ENCODE data around the gene RNF208.
"Not testable (repeated sequence)": the region's sequence is repeated elsewhere in the genome, so short reads cannot be mapped to it uniquely, and the experiment has no call there.

RNF208 gene

GRCh38 chr9:137241490-137242268 is 19.6 kb upstream of the RNF208 start:
- DNase-seq (ENCODE audit: low read depth): no peak
- H3K4me3 ChIP-seq (ENCODE audit: low read depth, low read length): peak overlapping the region; percentile 85

DNA sequence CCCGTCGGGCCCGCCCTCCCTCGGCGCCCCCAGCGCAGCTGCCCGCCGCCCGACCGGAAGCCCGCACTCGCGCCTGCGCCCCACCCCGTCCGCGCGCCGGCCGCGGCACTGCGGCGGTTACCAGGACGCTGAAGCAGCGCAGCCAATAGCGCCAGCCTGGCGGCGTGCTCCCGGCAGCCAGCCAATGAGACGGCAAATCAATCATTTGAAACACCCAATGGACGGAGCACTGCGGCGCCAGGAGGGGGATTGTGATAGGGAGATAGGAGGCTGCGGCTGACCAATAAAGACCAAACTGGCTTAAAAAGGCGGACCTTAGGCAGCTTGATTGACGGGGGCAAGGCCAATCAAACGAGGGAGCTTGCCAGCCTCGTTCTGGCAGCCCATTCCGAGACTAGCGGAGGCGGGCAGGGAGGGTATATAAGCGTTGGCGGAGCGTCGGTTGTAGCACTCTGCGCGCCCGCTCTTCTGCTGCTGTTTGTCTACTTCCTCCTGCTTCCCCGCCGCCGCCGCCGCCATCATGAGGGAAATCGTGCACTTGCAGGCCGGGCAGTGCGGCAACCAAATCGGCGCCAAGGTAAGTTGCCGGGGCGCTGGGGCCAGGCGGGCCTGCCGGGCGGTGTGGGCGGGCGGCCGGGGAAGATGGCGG is 18.9 kb upstream of the RNF208 start, which contains the start of gene TUBB4B:
Gene TUBB4B, plus strand, starts transcription at position 447 of the 649 bp plus-strand sequence. Its CDS starts 74 bp downstream, at position 521.
- peak; percentile 100 for DNase-seq (ENCODE audit: low read depth)
- H3K4me3 ChIP-seq (ENCODE audit: low read depth, low read length): peak within 1 kb of the TSS; percentile 85

DNA sequence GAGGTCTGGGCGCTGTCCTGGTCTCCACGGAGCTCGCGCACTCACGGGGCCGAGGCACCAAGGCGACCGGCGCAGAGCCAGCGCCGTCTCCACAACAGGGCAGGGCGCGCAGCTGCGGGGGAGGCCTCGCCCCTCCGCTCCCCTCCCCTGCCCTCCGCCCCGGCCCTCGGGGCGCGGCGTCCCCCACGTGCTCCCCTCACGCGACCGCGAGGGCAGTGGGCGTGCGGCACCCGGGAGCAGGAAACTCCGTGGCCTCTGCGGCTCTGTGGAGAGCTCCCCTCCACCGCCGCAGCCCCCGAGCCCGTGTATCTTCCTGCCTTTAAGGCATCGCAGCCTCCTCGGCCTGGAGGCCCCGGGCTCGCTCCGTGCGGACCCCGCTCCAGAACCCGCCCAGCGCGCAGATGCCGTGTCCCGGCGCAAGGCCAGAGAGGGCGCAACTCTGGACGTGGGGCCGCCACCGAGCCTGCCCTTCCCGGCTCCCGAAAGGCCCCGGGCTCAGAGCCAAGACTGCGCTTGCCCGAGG is 18.3 kb upstream of the RNF208 start:
- peak overlapping the region; percentile 71 for H3K4me3 ChIP-seq (ENCODE audit: low read depth, low read length)
- no peak for DNase-seq (ENCODE audit: low read depth)

DNA sequence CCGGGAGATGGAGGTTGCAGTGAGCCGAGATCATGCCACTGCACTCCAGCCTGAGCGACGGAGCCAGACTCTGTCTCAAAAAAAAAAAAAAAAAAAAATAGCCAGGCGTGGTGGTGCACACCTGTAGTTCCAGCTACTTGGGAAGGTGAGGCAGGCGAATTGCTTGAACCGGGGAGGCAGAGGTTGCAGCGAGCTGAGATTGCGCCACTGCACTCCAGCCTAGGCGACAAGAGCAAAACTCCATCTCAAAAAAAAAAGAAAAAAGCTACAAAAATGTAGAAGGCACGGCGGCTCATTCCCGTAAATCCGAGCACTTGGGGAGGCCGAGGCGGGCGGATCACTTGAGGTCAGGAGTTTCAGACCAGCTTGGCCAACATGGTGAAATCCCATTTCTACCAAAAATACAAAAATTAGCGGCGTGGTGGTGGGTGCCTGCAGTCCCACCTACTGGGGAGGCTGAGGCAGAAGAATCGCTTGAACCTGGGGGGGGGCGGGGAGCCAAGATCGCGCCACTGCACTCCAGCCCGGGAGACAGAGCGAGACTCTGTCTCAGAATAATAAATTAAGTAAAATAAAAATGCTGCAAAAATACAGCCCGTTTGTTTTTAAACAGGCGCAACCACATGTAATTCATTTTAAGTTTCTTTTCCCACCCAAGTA is 17.6 kb upstream of the RNF208 start:
- peak overlapping the region; percentile 71 for H3K4me3 ChIP-seq (ENCODE audit: low read depth, low read length)
- DNase-seq (ENCODE audit: low read depth): not testable (repeated sequence)

DNA sequence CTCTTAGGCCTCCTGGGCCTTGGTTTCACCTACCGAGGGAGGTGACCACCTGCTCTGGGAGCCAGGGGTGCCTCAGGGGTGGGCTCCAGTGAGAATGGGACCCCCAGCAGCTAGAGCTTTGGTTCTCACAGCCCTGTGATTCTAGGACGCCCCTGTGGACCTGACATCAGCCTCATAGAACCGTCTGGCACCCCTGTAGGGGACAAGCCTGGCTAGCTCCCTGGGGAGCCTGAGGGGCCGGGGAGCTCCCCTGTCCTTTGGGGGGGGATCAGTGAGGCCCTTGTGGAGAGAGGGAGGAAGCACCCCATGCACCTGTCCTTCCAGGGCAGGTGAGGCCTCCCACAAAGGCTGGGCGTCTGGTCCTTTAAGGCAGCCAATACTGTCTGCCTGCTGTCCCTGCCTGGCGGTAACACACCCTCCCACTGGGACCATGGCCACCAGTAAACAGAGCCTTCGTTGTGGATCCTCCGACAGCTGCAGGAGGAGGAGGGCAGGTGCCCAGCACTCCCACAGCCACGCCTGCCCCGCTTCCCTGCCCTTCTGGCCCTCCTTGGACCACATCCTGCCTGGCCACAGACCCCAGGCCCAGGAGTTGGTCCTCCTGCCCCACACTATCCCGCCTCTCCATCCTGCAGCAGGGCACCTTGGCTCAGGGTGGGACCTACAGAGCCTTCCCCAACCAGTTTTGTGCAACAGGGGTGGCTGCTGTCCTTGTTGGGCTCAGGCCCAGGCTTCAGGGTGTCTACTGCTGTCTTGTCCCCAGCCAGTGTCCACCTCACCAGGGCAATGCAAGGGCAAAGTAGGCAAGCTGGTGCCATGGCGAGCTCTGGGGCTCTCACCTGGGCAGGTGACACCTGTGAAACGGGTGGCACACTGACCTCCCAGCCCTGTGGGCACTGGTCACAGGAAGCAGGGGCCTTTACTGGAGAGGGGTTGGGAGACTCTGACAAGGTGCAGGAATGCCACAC is 16.0 kb upstream of the RNF208 start:
- H3K4me3 ChIP-seq (ENCODE audit: low read depth, low read length): no peak overlapping the region
- DNase-seq (ENCODE audit: low read depth): no peak

GRCh38 chr9:137236936-137237421 is 14.9 kb upstream of the RNF208 start:
- DNase-seq (ENCODE audit: low read depth): no peak
- H3K4me3 ChIP-seq (ENCODE audit: low read depth, low read length): no peak overlapping the region

- no peak overlapping the region for H3K4me3 ChIP-seq (ENCODE audit: low read depth, low read length)
- DNase-seq (ENCODE audit: low read depth): no peak
These were observed 14.3 kb upstream of the RNF208 start for GRCh38 chr9:137236238-137236935.

DNA sequence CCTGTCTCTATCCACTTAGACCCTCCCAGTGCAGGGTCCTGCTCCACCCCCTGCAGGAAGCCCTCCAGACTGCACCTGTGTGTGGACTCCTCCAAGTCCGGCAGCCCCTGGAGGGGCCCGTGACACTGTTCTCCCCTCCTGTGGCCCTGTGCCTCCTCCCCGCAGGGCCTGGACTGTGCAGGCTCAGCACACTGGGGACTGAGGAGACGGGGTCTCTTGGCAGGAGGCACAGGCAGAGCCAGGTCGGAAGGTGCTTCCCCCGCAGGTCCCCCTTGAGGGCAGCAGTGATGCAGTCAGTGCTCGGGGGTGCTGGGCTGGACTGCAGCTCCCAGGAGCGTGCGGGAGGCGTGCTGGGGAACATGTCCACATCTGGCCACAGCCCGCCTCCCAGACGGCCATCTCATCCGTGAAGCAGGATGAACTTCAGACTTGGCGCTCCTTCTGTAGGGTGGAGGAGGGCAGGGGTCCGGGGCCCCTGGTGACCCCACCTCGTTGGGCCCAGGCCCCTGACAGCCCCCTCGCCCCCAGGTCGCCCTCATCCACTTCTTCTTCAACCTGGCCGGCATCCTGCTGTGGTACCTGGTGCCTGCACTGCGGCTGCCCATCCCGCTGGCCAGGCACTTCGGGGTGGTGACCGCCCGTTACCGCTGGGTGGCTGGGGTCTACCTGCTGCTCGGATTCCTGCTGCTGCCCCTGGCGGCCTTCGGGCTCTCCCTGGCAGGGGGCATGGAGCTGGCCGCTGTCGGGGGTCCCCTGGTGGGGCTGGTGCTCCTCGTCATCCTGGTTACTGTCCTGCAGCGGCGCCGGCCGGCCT is 13.6 kb upstream of the RNF208 start:
- H3K4me3 ChIP-seq (ENCODE audit: low read depth, low read length): no peak overlapping the region
- no peak for DNase-seq (ENCODE audit: low read depth)

DNA sequence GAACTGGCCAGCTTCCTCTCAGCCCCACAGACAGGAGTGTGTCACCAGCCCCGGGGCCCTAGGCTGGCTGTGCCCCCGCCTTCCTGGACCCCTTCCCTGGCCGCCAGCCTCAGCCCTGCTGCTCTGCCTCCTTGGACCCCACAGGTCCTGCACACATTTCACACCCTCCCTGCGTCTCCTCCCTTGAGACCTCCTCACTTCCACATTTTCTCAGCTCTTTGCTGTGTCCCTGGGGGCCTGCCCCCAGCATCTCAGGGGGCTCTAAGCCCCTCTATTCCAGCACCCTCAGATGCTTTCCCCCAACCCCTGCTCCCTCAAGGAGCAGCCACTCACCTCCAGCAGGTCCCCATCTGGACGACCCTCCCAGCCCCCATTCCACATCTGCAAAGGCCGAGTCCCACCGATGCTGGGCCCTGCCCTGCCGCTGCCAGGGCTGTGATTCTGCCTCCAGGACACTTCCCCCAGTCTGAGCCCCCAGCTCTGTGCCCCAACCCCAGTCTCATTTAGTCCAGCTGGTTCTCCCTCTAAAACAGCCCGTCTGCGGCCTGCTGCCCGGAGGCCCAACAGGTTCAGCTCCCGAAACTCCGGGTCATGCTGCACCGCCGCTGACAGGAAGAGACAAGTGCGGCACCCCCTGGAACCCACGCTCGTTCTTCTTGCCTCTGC is 12.9 kb upstream of the RNF208 start:
- DNase-seq (ENCODE audit: low read depth): no peak
- H3K4me3 ChIP-seq (ENCODE audit: low read depth, low read length): no peak overlapping the region

GRCh38 chr9:137234055-137234697 is 12.1 kb upstream of the RNF208 start:
- H3K4me3 ChIP-seq (ENCODE audit: low read depth, low read length): no peak overlapping the region
- DNase-seq (ENCODE audit: low read depth): no peak

DNA sequence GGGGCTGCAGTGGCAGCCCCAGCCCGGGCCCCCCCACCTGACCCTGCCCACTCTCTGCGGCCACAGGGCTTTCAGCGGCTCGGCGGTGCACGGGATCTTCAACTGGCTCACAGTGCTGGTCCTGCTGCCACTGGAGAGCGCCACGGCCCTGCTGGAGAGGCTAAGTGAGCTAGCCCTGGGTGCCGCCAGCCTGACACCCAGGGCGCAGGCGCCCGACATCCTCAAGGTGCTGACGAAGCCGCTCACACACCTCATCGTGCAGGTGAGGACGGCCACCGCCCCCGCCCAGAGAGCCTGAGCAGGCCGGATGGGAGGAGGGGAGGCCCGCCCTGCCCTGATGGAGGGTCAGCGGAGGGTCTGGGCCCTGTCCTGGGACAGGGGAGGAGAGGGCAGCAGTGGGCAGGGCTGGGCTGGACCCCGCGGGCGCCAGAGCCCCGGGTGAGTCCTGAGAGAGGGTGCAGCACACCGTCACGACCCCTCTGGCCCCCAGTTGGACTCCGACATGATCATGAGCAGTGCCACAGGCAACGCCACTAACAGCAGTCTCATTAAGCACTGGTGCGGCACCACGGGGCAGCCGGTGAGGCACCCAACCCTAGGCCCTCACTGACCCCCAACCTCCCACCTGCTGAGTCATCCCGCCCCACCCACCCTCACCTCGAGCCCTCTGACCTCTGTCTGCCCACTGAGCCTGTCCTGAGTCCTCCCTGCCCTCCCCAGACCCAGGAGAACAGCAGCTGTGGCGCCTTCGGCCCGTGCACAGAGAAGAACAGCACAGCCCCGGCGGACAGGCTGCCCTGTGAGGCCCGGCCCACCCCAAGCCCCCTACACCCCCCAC is 11.3 kb upstream of the RNF208 start:
- H3K4me3 ChIP-seq (ENCODE audit: low read depth, low read length): no peak overlapping the region
- DNase-seq (ENCODE audit: low read depth): no peak

DNA sequence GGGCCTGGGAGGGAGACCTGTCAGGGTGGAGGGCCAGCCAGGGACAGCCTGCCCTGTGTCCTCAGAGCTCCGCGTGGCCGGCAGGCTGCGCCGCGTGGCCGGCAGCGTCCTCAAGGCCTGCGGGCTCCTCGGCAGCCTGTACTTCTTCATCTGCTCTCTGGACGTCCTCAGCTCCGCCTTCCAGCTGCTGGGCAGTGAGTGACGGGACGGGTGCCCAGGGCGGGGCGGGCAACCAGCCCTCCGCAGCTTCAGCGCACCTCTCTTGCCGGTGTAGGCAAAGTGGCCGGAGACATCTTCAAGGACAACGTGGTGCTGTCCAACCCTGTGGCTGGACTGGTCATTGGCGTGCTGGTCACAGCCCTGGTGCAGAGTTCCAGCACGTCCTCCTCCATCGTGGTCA is 10.5 kb upstream of the RNF208 start:
- no peak for DNase-seq (ENCODE audit: low read depth)
- H3K4me3 ChIP-seq (ENCODE audit: low read depth, low read length): no peak overlapping the region

- DNase-seq (ENCODE audit: low read depth): no peak
- H3K4me3 ChIP-seq (ENCODE audit: low read depth, low read length): no peak overlapping the region
These were observed 10.1 kb upstream of the RNF208 start for GRCh38 chr9:137232101-137232500.

DNA sequence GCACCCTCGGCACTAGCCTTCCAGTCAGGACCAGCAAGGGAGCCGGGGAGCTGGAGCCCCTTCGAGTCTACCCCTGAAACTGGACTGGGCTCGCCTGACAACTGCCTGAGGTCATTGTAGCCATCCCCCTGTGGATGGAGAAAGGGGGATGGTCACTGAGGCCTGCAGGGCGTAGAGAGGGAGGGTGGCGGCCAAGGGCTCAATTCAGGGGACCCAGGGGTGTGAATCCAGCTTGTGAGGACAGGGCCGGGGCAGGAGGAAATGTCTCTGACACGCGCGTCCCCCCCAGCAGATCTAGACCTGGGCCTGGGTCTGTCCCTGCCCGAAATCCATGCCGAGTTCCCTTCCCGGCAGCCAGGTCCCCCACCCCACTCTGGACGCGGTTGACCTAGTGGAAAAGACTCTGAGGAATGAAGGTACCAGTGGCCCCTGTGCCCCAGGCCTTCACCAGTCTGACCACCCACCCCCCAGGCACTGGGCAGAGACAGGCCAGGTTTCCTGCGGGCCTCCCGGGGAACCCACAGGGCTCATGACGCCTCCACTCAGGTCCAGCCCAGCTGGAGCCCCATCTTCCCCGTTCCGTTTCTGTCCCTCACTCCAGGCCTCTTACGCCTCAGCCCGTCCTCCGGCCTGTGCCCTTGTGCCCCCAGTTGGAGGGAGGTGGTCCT is 9.5 kb upstream of the RNF208 start:
- no peak for DNase-seq (ENCODE audit: low read depth)
- no peak overlapping the region for H3K4me3 ChIP-seq (ENCODE audit: low read depth, low read length)

DNA sequence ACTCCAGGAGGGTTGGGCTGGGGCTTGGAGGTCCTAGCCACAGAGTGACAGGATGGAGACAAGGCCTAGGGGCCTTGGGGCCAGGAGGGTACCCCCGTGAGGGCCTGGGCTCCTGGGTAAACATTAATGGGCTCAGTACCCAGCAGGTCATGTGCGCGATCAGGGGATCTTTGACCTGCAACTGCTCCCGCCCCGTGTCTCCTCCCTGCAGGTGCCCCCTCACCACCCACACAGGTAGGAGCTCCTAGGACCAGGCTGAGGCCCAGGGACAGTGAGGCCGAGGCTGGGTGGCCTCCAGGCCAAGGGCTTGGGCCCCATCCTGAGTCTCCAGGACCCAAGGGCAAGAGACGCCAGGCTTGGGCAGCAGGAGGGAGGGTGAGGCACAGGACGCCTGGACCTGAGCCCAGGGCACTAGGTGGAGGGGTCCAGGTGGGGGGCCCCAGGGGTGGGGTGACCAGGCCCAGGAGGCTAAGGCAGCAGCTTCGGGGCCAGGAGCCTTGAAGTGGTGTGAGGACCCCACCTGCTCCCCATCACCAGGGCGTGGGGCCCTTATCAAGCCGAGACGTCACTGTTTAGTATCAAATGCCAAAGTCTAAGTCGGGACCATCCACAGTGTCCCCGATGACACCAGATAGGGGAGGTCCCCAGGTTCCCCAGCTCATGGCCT is 8.8 kb upstream of the RNF208 start, which contains the start of gene SLC34A3:
Gene SLC34A3, plus strand, starts transcription at position 197 of the 667 bp plus-strand sequence. CDS start 802 bp downstream, outside the sequence.
- H3K4me3 ChIP-seq (ENCODE audit: low read depth, low read length): no peak within 1 kb of the TSS
- DNase-seq (ENCODE audit: low read depth): no peak

All from skeletal muscle cell (primary cell).